GM12878 (cell line): ENCODE data around the gene FAT1.

Experiments
- CTCF ChIP-seq, 3 experiments: IDR thresholded peaks in 2 of 3; conservative IDR thresholded peaks in 1 of 3; 2 replicates each; pipeline ENCODE4 v1.5.1; 2011; ENCODE audit warnings: low read depth in 3 of 3, low read length in 3 of 3, mild to moderate bottlenecking in 3 of 3, control low read depth in 2 of 3, moderate library complexity in 2 of 3, inconsistent platforms in 1 of 3, mixed read lengths in 1 of 3; ENCODE audit not compliant: control insufficient read depth in 2 of 3, insufficient read depth in 1 of 3; ENCODE audit errors: extremely low read depth in 1 of 3
- POLR2AphosphoS5 ChIP-seq: IDR thresholded peaks from 2 replicates; pipeline ENCODE4 v1.6.1; 2011; ENCODE audit warnings: mild to moderate bottlenecking, low read length, inconsistent platforms
- ZNF24 ChIP-seq: fragments of 450-650 bp; IDR thresholded peaks from 2 replicates; pipeline ENCODE4 v1.6.1; 2017; ENCODE audit warnings: antibody characterized with exemption, mild to moderate bottlenecking

GRCh38 chr4:186723292-186724057 lies at the start of gene FAT1:
- TF ChIP-seq CTCF (IDR thresholded peaks at IDR 0.05 in 2 of 3, conservative IDR thresholded peaks at IDR 0.05 in 1 of 3; ENCODE audit: control insufficient read depth in 2 of 3, extremely low read depth in 1 of 3, insufficient read depth in 1 of 3, low read depth in 3 of 3, low read length in 3 of 3): no peak
- TF ChIP-seq ZNF24: no peak
- no peak for TF ChIP-seq POLR2AphosphoS5
